SU-DHL-6 (cell line): Measurements from ENCODE around the gene GPT2.

Source experiments
- H2AFZ ChIP-seq: fragments of 200-600 bp; sonication (generic); 2 replicates; pipeline ENCODE4 v1.6.1; 2014; ENCODE audit warnings: low read depth, mild to moderate bottlenecking, moderate library complexity, mixed read lengths, antibody characterized with exemption, low read length; ENCODE audit not compliant: severe bottlenecking
- H3F3A ChIP-seq: fragments of 200-600 bp; shearing (Covaris generic); 2 replicates; pipeline ENCODE4 v1.6.0; 2016; ENCODE audit warnings: antibody characterized with exemption, mild to moderate bottlenecking; ENCODE audit not compliant: insufficient read depth
- H3K27ac ChIP-seq: fragments of 200-600 bp; sonication (generic); 2 replicates; pipeline ENCODE4 v1.5.1; 2016; ENCODE audit warnings: low read depth, mild to moderate bottlenecking, low read length, moderate library complexity, mixed read lengths
- H3K27me3 ChIP-seq: fragments of 200-600 bp; sonication (generic), shearing (Covaris generic); 2 replicates; pipeline ENCODE4 v1.6.0; 2014; ENCODE audit warnings: mild to moderate bottlenecking, low read length
- H3K36me3 ChIP-seq: fragments of 200-600 bp; sonication (generic); 2 replicates; pipeline ENCODE4 v1.6.1; 2014; ENCODE audit warnings: mild to moderate bottlenecking, low read length, mixed read lengths
- H3K4me2 ChIP-seq: fragments of 300-600, 200-600 bp; shearing (Covaris generic), sonication (generic); 2 replicates; pipeline ENCODE4 v1.6.0; 2014; ENCODE audit warnings: low read length, low read depth, mild to moderate bottlenecking; ENCODE audit not compliant: poor library complexity, severe bottlenecking
- H3K4me3 ChIP-seq: fragments of 200-600 bp; sonication (generic); 2 replicates; pipeline ENCODE4 v1.5.1; 2014; ENCODE audit warnings: antibody characterized with exemption, low read length, mild to moderate bottlenecking, mixed read lengths; ENCODE audit not compliant: insufficient read depth, poor library complexity, severe bottlenecking
- H3K79me2 ChIP-seq: fragments of 200-600 bp; sonication (generic); 2 replicates; pipeline ENCODE4 v1.6.1; 2014; ENCODE audit warnings: mild to moderate bottlenecking, low read length, moderate library complexity; ENCODE audit not compliant: insufficient read depth
- H3K9ac ChIP-seq: fragments of 200-600 bp; sonication (generic); 2 replicates; pipeline ENCODE4 v1.7.0; 2014; ENCODE audit warnings: mild to moderate bottlenecking, low read length
- H3K9me2 ChIP-seq: fragments of 200-600 bp; sonication (generic); replicated peaks from 2 replicates; pipeline ENCODE4 v1.6.1; 2014; ENCODE audit warnings: low read length; ENCODE audit not compliant: insufficient read depth
- H3K9me3 ChIP-seq: fragments of 200-600 bp; sonication (generic); 2 replicates; pipeline ENCODE4 v1.6.1; 2014; ENCODE audit warnings: low read length, mixed read lengths; ENCODE audit not compliant: insufficient read depth
- H4K20me1 ChIP-seq: fragments of 200-600 bp; sonication (generic); 2 replicates; pipeline ENCODE4 v1.6.1; 2014; ENCODE audit warnings: low read depth, mild to moderate bottlenecking, antibody characterized with exemption, low read length, moderate library complexity, mixed read lengths
- CTCF ChIP-seq: fragments of 200-600 bp; sonication (generic); IDR thresholded peaks from one replicate; pipeline ENCODE4 v1.5.1; 2017; ENCODE audit warnings: antibody characterized with exemption, mild to moderate bottlenecking, low read length, moderate library complexity; ENCODE audit not compliant: insufficient read depth, poor library complexity, severe bottlenecking
- EZH2phosphoT487 ChIP-seq: fragments of 200-600 bp; sonication (generic), shearing (Covaris generic); conservative IDR thresholded peaks from 2 replicates; pipeline ENCODE4 v1.6.1; 2018; ENCODE audit warnings: mild to moderate bottlenecking, antibody characterized with exemption, low read length, moderate library complexity, mixed read lengths

Gene GPT2

DNA sequence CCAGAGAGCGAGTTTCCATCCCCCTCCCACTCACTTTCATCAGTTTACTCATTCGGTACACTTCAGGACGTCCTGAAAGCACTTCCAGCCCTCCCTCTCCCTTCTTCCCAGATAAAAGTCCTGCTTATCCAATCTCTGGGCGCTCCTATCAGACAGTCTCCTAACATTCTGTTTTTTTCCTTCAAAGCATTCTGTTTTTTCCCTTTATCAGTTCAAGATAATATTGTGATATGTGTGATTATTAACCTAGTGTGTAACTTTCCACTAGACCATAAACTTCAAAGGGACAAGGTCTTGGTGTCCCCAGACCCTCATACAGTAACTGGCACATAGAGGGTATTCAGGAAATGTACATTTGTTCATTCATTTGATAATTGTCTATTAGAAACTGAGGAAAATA lies 28.8 kb upstream of the GPT2 start:
- Histone ChIP-seq H3K27ac (no peak overlapping the region), H3K9me3 (no peaks in the 10 kb centered on the region), H3K4me3 (no peak overlapping the region), H3K9ac (no peak overlapping the region), H3F3A (no peaks in the 10 kb centered on the region), H2AFZ (no peak overlapping the region), H3K79me2 (no peaks in the 10 kb centered on the region), H3K27me3 (no peaks in the 10 kb centered on the region), H3K9me2 (no peaks in the 10 kb centered on the region), H4K20me1 (no peaks in the 10 kb centered on the region), H3K4me2 (no peak overlapping the region), H3K36me3 (no peaks in the 10 kb centered on the region)
- no peak for TF ChIP-seq CTCF
- no peak for TF ChIP-seq EZH2phosphoT487

DNA sequence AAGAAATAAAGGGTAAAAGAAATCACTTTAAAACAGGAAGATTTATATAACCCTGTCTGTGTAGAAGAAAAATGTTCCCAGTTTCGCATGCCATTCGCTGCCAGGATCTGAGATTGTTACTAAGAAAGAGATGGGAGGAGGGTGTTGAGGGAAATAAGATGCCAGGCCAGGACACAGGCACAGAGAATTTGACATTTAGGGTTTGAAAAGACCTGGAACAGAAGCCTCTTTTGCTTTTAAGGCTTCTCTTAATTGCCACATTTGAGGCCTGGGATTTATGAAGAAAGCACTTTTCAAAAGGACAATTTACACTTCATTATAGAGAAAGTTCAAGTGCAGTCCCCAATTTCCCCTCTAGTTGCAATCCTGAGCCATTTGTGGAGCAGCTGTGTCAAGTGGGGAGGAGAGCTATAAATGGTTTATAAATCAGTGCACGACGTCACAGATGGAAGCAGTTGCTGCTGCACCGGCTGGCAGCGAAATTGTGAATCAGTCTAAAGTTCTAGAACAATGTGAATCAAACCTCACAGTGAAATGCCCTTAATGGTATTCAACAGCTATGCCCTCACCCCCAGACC lies 26.7 kb upstream of the GPT2 start:
- no peaks in the 10 kb centered on the region for H3K79me2 ChIP-seq
- H3K9me3 ChIP-seq: no peaks in the 10 kb centered on the region
- H3F3A ChIP-seq: no peaks in the 10 kb centered on the region
- H3K4me2 ChIP-seq: no peak overlapping the region
- no peaks in the 10 kb centered on the region for H3K27me3 ChIP-seq
- no peaks in the 10 kb centered on the region for H3K36me3 ChIP-seq
- TF ChIP-seq EZH2phosphoT487: no peak
- no peak overlapping the region for H2AFZ ChIP-seq
- no peaks in the 10 kb centered on the region for H4K20me1 ChIP-seq
- no peak overlapping the region for H3K4me3 ChIP-seq
- no peak overlapping the region for H3K27ac ChIP-seq
- no peak overlapping the region for H3K9ac ChIP-seq
- H3K9me2 ChIP-seq: no peaks in the 10 kb centered on the region

GRCh38 chr16:46858151-46858550 lies 26.0 kb upstream of the GPT2 start:
- H3K9ac ChIP-seq: no peak overlapping the region

More at GRCh38 chr16:46858151-46858550, 26.0 kb upstream of the GPT2 start:
- Histone ChIP-seq H3K36me3 (no peaks in the 10 kb centered on the region), H3K79me2 (no peaks in the 10 kb centered on the region), H3K4me3 (no peak overlapping the region), H3F3A (no peaks in the 10 kb centered on the region), H3K27me3 (no peaks in the 10 kb centered on the region), H2AFZ (no peak overlapping the region), H3K4me2 (no peak overlapping the region), H4K20me1 (no peaks in the 10 kb centered on the region), H3K9me3 (no peaks in the 10 kb centered on the region), H3K27ac (no peak overlapping the region), H3K9me2 (no peaks in the 10 kb centered on the region)
- TF ChIP-seq EZH2phosphoT487 (no peak), CTCF (no peak)
